ENCODE results near the gene FRYL.

Gene FRYL

DNA sequence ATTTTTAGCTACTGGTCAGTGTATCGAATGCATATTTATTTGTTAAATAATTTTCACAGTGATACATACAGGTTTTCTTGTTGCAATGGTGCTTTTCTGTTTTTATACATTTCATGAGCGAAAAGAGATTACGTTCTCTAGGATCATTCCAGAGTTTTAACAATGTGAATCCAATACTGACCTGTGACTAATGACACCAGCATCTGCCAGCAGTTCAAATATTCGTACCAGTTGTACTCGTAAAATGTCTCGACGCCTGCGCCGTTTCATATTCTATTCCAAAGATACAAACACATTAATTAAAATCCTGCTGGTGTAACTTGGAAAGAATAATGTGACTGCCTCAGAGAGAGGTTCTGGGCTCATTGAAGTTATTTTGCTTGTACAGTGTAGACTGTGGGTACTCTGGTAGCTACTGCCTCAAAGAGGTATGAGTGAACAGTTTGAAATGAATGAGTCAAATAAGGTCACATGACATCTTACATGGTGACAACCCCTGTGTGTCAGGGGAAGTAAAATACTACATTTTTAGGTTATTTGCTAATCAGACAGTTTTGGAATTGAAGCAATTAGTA, 209.3 kb downstream of the FRYL start:
- no peak for DNase-seq (ENCODE audit: extremely low read depth in 1 of 2, low read depth in 1 of 2)

GRCh38 chr4:48566034-48566384, 214.1 kb downstream of the FRYL start:
- no peak for DNase-seq (ENCODE audit: extremely low read depth in 1 of 2, low read depth in 1 of 2)

GRCh38 chr4:48565362-48566033, 214.6 kb downstream of the FRYL start:
- no peak for DNase-seq (ENCODE audit: extremely low read depth in 1 of 2, low read depth in 1 of 2)

DNA sequence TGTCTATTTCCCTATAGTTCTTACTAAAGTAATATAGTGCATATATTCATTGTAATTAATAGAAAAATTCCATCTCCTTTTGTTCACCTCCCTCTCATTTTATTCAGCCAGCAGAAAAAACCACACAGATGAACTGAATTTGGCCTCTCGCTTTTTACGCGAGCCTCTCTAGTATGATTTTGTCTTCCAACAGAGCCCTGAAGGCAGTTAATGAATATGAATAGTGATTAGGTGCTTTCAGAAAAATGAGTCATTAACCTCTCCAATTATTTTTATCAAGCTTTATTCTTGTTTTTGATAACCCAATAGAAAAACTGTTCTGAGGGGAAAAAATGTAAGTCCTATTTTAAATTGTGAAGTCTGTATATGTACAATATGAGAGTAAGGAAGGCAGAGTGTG, 215.9 kb downstream of the FRYL start:
- no peak for DNase-seq (ENCODE audit: extremely low read depth in 1 of 2, low read depth in 1 of 2)

DNA sequence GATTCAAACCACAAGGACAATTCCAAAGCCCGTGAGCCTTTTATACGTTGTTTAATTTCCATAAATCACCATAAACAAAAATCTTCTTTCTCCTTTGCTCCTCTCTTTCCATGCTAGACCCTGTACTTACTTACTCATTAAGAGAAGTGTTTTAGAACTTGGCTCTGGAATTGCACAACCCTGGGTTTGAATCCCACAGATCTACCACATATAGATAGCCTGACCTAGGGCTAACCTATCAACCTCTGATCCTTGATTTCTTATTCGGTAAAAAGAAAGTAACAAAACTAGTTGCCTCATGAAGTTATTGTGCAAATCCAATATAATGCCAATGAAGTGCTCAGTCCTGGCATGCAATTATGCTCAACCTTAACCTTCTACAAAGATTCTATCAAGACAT, 221.3 kb downstream of the FRYL start:
- DNase-seq (ENCODE audit: extremely low read depth in 1 of 2, low read depth in 1 of 2) = no peak

DNA sequence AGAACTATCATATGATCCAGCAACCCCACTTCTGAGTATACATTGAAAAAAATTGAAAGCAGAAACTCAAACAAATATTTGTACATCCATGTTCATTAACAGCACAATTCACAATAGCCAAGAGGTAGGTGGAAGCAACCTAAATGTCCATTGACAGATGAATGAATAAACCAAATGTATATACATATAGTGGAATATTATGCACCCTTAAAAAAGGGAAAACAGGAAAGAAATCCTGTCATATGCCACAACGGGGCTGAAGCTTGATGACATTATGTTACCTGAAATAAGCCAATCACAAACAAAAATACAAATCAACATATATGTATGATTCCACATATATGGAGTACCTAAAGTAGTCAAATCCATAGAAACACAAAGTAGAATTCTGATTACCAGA, 222.1 kb downstream of the FRYL start:
- DNase-seq (ENCODE audit: extremely low read depth in 1 of 2, low read depth in 1 of 2) = no peak

DNA sequence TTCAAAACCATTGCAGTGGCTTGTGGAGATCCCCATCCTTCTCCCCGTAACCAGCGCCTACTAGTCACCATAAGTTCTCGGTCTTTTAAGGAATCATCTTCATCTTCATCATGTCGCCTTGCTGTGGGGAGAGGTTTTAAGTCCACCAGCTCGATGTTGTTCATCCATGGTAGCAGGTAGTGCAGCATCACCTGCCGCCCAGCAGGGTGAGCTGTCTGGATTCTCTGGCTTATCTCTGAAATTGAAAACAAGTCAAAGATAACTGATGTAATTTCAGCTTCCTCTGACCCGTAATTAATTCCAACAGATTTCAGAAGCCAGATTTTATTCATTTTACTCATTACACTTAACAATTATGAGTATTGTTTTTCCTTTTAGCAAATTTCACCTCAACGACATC, 222.6 kb downstream of the FRYL start:
- DNase-seq (ENCODE audit: extremely low read depth in 1 of 2, low read depth in 1 of 2) = no peak

DNA sequence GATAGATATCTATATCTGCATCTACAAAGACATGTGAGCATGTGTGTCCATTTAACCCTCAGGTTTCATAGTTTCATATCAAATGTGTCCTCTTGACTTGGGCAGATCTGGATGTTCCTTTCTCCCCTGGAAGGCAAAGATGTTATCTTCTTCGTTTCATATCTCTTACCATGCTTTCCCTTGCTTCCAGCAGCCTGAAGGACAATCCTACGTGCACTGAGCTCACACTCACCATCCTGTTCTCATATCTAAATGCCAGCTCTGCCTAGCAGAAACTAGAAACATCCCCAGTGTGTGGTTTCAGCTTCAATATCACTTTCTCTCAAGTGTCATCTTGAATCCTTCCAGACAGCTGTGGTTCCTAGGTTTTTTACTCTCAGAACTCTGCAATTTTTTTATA, 223.8 kb downstream of the FRYL start:
- DNase-seq (ENCODE audit: extremely low read depth in 1 of 2, low read depth in 1 of 2) = no peak

GRCh38 chr4:48554606-48555005, 225.5 kb downstream of the FRYL start:
- no peak for DNase-seq (ENCODE audit: extremely low read depth in 1 of 2, low read depth in 1 of 2)

DNA sequence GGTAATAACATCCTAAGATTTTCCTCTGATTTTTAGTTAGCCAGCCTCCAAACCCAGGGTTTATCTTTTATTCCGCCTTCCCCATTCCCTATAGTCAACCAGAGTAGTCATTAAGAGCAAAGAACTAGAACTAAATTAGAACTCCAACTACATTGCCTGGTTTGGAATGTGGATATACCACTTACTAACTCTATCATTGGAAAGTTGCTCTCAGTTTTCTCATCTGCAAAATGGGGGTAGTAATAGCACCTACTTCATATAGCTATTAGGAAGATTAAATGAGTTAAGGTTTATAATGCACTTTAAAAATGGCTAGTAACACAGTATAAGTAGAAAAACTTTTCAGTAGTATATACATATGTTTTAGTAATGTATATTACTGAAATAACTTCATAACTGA, 226.4 kb downstream of the FRYL start:
- DNase-seq (ENCODE audit: extremely low read depth in 1 of 2, low read depth in 1 of 2) = no peak

DNA sequence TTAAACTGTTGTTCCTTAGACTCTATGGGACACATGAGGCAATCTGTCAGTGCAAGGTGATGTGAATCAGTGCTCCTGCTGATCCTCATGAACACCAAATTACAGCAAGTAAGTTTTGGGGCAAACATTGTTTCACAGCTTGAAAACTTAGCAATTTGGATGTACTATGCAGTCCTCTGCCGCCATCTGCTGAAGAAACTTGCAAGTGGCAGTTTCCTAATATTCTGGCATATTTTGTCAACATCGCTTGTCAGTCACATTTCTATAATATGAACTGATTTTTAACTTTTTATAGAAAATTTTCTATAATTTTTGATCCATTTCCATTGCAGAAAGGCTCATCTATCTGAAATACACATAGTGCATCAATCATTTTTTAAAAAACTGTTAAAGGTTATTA, 233.7 kb downstream of the FRYL start:
- no peak for DNase-seq (ENCODE audit: extremely low read depth in 1 of 2, low read depth in 1 of 2)

DNA sequence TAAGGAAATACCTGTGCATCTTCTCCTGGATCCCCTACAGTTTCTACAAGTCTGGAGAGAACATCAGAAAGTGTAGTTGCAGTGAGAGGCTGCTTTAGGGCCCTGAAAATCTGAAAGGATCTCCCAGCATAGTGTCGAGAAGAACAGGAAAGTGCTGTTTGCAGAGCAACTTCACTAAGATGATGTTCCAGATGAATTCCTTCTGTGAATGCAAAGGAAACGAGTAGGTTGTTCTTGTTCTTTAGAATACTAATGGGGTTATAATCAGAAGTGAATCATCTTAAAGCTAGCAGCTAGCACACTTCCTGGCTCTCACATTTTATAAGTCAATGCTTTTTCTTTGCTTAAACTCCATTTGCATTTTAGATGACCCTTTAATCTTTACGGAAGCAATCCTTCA, 236.3 kb downstream of the FRYL start:
- DNase-seq (ENCODE audit: extremely low read depth in 1 of 2, low read depth in 1 of 2) = no peak

GRCh38 chr4:48542888-48543287, 237.2 kb downstream of the FRYL start:
- no peak for DNase-seq (ENCODE audit: extremely low read depth in 1 of 2, low read depth in 1 of 2)

GRCh38 chr4:48539597-48539996, 240.5 kb downstream of the FRYL start:
- DNase-seq (ENCODE audit: extremely low read depth in 1 of 2, low read depth in 1 of 2) = no peak

DNA sequence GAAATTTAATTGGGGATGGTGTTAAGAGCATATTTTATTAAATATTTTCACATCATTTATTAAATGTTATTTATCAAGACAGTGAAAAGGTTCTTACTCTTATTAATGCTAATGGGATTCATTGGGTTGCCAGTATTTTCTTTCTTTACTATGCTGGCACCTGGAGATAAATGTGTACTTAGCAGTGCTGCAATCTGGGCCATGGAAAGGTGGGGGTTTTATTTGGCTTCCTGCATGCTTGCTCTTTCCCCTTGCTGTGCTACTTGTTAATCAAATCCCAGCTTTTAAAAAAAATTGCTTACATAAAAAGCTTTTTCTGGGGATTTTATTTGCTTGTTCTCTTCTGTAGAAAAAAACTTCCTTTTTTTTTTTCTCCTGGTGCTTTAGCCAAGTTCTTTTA, 241.7 kb downstream of the FRYL start:
- DNase-seq (ENCODE audit: extremely low read depth in 1 of 2, low read depth in 1 of 2) = no peak

- no peak for DNase-seq (ENCODE audit: extremely low read depth in 1 of 2, low read depth in 1 of 2)
These were observed 253.7 kb downstream of the FRYL start for GRCh38 chr4:48526406-48526805.

GRCh38 chr4:48518143-48518542, 261.9 kb downstream of the FRYL start:
- no peak for DNase-seq (ENCODE audit: extremely low read depth in 1 of 2, low read depth in 1 of 2)

DNA sequence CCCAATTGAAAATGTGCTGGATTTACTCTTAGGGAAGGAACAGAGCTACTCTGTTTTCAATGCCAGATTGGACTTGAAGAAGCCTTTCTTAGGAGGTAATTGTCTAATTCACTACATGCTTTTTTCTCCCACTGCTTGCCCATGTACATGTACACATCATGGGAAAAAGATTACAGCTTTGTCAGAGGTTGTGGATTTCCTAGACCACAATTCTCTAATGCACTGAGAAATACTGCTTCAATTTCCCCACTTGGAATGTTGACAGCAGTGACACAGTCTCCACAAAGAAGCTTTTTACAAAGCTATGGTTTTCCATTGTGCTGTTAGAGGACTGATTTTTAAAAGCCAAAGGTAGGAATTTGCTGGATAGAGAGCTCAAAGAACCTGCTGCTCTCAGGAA, 270.5 kb downstream of the FRYL start:
- no peak for DNase-seq (ENCODE audit: extremely low read depth in 1 of 2, low read depth in 1 of 2)

GRCh38 chr4:48506716-48507115, 273.4 kb downstream of the FRYL start:
- no peak for DNase-seq (ENCODE audit: extremely low read depth in 1 of 2, low read depth in 1 of 2)

DNA sequence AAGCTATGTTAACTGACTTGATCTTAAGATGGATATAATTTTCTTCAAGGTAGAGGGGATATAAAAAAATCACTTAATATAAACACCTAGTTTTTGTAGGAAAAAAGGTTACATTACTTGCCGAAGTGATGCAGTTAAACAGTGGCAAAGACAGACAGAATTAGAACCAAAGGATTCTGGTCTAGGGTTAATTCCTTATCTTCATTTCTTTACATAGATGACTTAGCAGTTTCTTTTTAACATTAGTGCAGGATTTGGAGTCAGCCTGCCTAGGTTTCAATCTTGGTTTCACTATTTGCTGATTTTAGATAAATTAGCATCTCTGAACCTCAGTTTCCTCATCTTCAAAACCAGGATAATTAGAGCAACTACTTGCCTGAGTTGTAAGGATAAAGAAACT, 275.7 kb downstream of the FRYL start:
- DNase-seq (ENCODE audit: extremely low read depth in 1 of 2, low read depth in 1 of 2) = no peak

DNA sequence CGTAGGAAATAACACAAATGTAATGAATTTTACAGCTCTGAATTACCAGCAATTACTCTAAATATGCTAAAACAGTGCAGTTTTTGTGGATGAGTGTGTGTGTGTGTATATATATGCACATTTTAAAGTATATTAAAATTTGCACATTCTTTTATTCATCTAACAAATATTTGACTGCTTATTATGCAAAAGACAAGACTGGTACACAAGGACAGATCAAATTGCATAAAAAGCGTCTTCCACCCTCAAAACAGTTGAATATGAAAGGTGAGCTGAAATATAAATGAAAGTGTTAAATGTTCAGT, 276.1 kb downstream of the FRYL start:
- no peak for DNase-seq (ENCODE audit: extremely low read depth in 1 of 2, low read depth in 1 of 2)

DNA sequence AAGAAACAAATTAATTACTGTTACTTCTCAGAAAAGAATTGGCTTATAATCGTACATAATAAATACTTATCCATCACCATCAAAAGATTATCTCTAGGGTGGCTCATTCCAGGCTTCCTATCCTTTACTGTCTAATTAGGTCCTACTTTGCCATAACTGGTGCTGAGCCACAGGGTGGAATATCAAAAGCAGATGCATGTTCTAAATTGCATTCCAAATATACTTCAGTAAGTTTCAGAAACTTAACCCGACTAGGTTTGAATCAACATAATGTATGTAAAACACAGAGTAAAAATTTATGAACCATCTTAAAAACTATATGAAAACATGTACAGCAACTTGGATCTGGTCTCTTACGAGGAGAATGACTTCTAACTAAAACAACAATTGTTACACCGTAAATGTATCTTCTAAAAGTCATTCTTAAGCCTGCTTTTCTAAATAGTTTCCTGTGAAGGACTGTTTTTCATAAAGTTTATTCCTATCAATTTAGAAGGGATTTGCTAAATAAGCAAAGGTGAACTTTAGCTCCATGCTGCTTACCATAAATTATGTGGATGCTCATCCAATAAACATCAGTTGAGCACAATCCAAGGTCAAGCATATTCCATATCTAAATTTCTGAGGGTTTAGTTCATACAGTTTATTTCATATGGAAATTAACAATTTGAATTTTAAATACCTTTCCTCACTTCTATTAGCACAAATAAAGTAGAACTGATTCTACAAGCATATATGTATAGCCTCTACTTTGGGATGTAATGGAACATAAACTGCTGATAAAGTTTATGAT, 276.6 kb downstream of the FRYL start:
- no peak for DNase-seq (ENCODE audit: extremely low read depth in 1 of 2, low read depth in 1 of 2)
